ENCODE results near the gene HABP2. TPM values are rescaled to one million over a fixed set of nuclear protein-coding genes. Genes with fewer than 3 reads are reported as not detected.

The HABP2 gene
- total and polyA plus RNA-seq, 4 donors = 109 to 259 (median 197) TPM

DNA sequence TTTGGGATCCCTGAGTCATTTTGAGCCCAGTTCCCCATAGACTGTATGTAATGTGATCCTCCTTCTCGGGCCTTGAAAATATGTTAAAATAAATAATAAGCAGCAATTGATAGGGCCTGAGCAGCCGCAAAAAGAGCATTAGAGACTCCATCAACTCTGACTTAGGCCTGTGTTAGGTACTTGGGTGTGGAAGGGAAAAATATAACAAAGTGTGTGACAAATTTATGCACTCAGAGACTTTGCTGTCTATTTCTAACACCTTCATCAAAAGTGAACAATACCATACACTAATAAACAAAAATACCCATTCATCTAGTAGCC, 31.4 kb upstream of the HABP2 start:
- Histone ChIP-seq H3K27ac (ENCODE audit: low read depth in 1 of 2, low read length in 2 of 2) (no peak overlapping the region), H3K4me3 (ENCODE audit: low read depth in 1 of 3, low read length in 3 of 3) (no peak overlapping the region), H3K9ac (ENCODE audit: low read depth in 1 of 2, low read length in 2 of 2) (no peak overlapping the region), H3K27me3 (ENCODE audit: control insufficient read depth in 4 of 4, insufficient read depth in 4 of 4, low read length in 3 of 4) (no peaks in the 10 kb centered on the region), H3K9me3 (ENCODE audit: control insufficient read depth in 4 of 4, low read length in 3 of 4) (no peaks in the 10 kb centered on the region), H3K4me1 (ENCODE audit: control insufficient read depth in 4 of 4, insufficient read depth in 4 of 4, low read length in 3 of 4) (peaks cover 0 to 4% (median 0%) of the 10 kb centered on the region in 4 donors), H3K36me3 (ENCODE audit: control insufficient read depth in 4 of 4, insufficient read depth in 3 of 4, low read depth in 1 of 4, low read length in 3 of 4) (no peaks in the 10 kb centered on the region)
- TF ChIP-seq SP1 (IDR thresholded peaks at IDR 0.05) (no peak), YY1 (IDR thresholded peaks at IDR 0.05) (no peak), EGR1 (IDR thresholded peaks at IDR 0.05; ENCODE audit: low read depth in 2 of 2) (no peak), GABPA (IDR thresholded peaks at IDR 0.05 in 1 of 2, conservative IDR thresholded peaks at IDR 0.05 in 1 of 2) (no peak)
- TF ChIP-seq, protein P1, sequence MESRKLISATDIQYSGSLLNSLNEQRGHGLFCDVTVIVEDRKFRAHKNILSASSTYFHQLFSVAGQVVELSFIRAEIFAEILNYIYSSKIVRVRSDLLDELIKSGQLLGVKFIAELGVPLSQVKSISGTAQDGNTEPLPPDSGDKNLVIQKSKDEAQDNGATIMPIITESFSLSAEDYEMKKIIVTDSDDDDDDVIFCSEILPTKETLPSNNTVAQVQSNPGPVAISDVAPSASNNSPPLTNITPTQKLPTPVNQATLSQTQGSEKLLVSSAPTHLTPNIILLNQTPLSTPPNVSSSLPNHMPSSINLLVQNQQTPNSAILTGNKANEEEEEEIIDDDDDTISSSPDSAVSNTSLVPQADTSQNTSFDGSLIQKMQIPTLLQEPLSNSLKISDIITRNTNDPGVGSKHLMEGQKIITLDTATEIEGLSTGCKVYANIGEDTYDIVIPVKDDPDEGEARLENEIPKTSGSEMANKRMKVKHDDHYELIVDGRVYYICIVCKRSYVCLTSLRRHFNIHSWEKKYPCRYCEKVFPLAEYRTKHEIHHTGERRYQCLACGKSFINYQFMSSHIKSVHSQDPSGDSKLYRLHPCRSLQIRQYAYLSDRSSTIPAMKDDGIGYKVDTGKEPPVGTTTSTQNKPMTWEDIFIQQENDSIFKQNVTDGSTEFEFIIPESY (IDR thresholded peaks at IDR 0.05) = no peak
- TF ChIP-seq, protein P2, sequence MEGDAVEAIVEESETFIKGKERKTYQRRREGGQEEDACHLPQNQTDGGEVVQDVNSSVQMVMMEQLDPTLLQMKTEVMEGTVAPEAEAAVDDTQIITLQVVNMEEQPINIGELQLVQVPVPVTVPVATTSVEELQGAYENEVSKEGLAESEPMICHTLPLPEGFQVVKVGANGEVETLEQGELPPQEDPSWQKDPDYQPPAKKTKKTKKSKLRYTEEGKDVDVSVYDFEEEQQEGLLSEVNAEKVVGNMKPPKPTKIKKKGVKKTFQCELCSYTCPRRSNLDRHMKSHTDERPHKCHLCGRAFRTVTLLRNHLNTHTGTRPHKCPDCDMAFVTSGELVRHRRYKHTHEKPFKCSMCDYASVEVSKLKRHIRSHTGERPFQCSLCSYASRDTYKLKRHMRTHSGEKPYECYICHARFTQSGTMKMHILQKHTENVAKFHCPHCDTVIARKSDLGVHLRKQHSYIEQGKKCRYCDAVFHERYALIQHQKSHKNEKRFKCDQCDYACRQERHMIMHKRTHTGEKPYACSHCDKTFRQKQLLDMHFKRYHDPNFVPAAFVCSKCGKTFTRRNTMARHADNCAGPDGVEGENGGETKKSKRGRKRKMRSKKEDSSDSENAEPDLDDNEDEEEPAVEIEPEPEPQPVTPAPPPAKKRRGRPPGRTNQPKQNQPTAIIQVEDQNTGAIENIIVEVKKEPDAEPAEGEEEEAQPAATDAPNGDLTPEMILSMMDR (IDR thresholded peaks at IDR 0.05; ENCODE audit: low read depth, low read length, missing input control) = no peak
- WGBS = 55% methylated on average over 2 of the region's 2 CpGs
- no peak for DNase-seq (ENCODE audit: low spot score)

DNA sequence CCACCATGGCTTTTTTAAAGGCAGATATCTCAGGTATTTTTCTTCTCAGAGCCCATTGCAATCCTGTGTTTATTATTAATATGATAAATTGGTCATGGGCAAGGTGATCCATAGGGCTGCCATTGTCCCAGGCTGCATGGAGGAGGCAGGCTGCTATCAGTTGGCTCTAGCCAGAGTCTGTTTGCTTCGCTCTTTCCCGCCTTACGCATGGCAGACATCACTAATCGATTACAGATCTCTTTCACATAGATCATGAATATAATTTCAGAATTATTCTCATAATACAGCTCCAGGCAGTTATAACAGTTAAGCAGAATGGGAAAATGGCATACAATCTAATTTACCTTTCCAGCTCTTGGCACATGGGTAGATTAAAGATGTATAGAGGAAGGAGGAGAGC, 30.4 kb upstream of the HABP2 start:
- Histone ChIP-seq H3K9ac (ENCODE audit: low read depth in 1 of 2, low read length in 2 of 2) (no peak overlapping the region), H3K9me3 (ENCODE audit: control insufficient read depth in 4 of 4, low read length in 3 of 4) (no peaks in the 10 kb centered on the region), H3K27me3 (ENCODE audit: control insufficient read depth in 4 of 4, insufficient read depth in 4 of 4, low read length in 3 of 4) (no peaks in the 10 kb centered on the region), H3K4me3 (ENCODE audit: low read depth in 1 of 3, low read length in 3 of 3) (no peak overlapping the region), H3K27ac (ENCODE audit: low read depth in 1 of 2, low read length in 2 of 2) (peak overlapping the region in 1 of 2 donors; percentile 37), H3K36me3 (ENCODE audit: control insufficient read depth in 4 of 4, insufficient read depth in 3 of 4, low read depth in 1 of 4, low read length in 3 of 4) (no peaks in the 10 kb centered on the region), H3K4me1 (ENCODE audit: control insufficient read depth in 4 of 4, insufficient read depth in 4 of 4, low read length in 3 of 4) (peaks cover 0 to 4% (median 0%) of the 10 kb centered on the region in 4 donors)
- 92% methylated on average over 4 of the region's 4 CpGs for WGBS
- TF ChIP-seq YY1 (IDR thresholded peaks at IDR 0.05) (no peak), GABPA (IDR thresholded peaks at IDR 0.05 in 1 of 2, conservative IDR thresholded peaks at IDR 0.05 in 1 of 2) (no peak), HNF4A (conservative IDR thresholded peaks at IDR 0.05) (no peak), RAD21 (IDR thresholded peaks at IDR 0.05) (no peak), JUND (IDR thresholded peaks at IDR 0.05) (no peak), RXRA (IDR thresholded peaks at IDR 0.05) (no peak), EGR1 (IDR thresholded peaks at IDR 0.05; ENCODE audit: low read depth in 2 of 2) (no peak), HNF4G (IDR thresholded peaks at IDR 0.05) (no peak), FOXA1 (IDR thresholded peaks at IDR 0.05) (no peak), FOXA2 (IDR thresholded peaks at IDR 0.05) (no peak), TAF1 (conservative IDR thresholded peaks at IDR 0.05) (no peak), SP1 (IDR thresholded peaks at IDR 0.05) (no peak)
- TF ChIP-seq, protein P3, sequence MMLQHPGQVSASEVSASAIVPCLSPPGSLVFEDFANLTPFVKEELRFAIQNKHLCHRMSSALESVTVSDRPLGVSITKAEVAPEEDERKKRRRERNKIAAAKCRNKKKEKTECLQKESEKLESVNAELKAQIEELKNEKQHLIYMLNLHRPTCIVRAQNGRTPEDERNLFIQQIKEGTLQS (IDR thresholded peaks at IDR 0.05) = no peak
- TF ChIP-seq, protein P4, sequence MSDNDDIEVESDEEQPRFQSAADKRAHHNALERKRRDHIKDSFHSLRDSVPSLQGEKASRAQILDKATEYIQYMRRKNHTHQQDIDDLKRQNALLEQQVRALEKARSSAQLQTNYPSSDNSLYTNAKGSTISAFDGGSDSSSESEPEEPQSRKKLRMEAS (IDR thresholded peaks at IDR 0.05) = no peak
- TF ChIP-seq, protein P2 (IDR thresholded peaks at IDR 0.05; ENCODE audit: low read depth, low read length, missing input control) = no peak
- TF ChIP-seq, protein P5, sequence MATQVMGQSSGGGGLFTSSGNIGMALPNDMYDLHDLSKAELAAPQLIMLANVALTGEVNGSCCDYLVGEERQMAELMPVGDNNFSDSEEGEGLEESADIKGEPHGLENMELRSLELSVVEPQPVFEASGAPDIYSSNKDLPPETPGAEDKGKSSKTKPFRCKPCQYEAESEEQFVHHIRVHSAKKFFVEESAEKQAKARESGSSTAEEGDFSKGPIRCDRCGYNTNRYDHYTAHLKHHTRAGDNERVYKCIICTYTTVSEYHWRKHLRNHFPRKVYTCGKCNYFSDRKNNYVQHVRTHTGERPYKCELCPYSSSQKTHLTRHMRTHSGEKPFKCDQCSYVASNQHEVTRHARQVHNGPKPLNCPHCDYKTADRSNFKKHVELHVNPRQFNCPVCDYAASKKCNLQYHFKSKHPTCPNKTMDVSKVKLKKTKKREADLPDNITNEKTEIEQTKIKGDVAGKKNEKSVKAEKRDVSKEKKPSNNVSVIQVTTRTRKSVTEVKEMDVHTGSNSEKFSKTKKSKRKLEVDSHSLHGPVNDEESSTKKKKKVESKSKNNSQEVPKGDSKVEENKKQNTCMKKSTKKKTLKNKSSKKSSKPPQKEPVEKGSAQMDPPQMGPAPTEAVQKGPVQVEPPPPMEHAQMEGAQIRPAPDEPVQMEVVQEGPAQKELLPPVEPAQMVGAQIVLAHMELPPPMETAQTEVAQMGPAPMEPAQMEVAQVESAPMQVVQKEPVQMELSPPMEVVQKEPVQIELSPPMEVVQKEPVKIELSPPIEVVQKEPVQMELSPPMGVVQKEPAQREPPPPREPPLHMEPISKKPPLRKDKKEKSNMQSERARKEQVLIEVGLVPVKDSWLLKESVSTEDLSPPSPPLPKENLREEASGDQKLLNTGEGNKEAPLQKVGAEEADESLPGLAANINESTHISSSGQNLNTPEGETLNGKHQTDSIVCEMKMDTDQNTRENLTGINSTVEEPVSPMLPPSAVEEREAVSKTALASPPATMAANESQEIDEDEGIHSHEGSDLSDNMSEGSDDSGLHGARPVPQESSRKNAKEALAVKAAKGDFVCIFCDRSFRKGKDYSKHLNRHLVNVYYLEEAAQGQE (IDR thresholded peaks at IDR 0.05) = no peak
- no peak for DNase-seq (ENCODE audit: low spot score)
